GM23248 (cell line): ENCODE results near the gene COL8A1.

Experiments used
- EZH2 ChIP-seq: fragments of 200-600 bp; sonication (generic); IDR thresholded peaks from 2 replicates; pipeline ENCODE4 v1.6.1; 2018; ENCODE audit warnings: antibody characterized with exemption, mild to moderate bottlenecking; ENCODE audit not compliant: insufficient read depth, poor library complexity, severe bottlenecking
- EZH2phosphoT487 ChIP-seq: fragments of 200-600 bp; sonication (generic); IDR thresholded peaks from 2 replicates; pipeline ENCODE4 v1.6.1; 2018; ENCODE audit warnings: antibody characterized with exemption, moderate library complexity, mild to moderate bottlenecking, low read depth; ENCODE audit not compliant: insufficient read depth

DNA sequence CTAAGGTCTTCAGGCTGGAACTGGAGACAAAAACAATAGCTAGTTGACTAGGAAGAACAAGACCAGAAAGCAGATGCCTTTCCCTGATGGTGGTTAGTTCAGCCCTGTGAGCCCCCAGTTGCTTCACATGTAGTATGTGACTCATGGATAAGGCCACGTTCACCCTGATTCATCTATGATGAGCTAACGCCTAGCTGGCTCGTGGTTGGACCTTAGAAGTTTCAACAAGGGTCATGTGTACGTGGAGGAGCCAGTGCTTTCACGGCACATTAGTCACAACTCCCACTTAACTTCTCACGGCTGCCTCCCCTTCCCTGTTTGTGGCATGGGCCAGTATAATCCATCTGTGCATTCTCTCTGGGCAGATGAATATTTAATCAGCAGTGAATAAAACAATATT lies 20.6 kb downstream of the COL8A1 start:
- TF ChIP-seq EZH2phosphoT487 (no peak), EZH2 (no peak)
